ENCODE measurements around the gene POU2AF1.
A peak's percentile ranks its signal among the peaks of the same experiment; 100 is the strongest.

Gene POU2AF1

DNA sequence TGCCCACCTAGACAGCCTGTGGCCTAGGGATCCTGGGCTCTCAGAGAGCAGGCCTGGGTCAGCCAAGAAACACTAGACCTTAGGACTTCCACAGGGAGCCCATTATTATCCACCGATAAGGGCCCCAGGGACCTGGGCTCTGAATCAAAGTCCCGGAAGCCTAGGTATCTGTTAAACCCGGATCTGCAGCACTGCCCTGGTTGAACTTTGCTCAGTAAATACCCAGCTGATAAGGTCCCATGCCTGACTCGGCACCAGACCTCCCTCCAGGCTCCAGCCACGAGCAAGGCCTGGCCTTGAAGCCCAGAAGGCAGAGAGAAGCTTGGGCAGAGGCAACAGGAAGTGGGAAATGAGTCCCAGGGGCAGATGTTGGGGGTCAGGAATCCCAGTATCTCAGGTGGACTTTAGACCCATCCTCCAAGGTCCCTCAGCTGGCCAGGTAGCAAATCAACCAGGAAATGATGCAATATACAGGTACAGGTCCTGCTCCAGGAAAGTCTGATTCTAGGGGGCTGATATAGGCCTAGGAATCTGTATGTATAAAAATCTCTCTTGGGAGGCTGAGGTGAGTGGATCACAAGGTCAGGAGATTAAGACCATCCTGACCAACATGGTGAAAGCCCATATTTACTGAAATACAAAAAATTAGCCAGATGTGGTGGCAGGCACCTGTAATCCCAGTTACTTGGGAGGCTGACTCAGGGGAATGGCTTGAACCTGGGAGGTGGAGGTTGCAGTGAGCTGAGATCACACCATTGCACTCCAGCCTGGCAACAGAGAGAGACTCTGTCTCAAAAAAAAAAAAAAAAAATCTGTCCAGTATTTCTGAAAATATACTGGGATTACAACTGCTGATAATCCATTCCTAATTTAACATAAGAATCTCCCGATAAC, 18.7 kb downstream of the POU2AF1 start:
- DNase-seq, result peak; percentile 30

DNA sequence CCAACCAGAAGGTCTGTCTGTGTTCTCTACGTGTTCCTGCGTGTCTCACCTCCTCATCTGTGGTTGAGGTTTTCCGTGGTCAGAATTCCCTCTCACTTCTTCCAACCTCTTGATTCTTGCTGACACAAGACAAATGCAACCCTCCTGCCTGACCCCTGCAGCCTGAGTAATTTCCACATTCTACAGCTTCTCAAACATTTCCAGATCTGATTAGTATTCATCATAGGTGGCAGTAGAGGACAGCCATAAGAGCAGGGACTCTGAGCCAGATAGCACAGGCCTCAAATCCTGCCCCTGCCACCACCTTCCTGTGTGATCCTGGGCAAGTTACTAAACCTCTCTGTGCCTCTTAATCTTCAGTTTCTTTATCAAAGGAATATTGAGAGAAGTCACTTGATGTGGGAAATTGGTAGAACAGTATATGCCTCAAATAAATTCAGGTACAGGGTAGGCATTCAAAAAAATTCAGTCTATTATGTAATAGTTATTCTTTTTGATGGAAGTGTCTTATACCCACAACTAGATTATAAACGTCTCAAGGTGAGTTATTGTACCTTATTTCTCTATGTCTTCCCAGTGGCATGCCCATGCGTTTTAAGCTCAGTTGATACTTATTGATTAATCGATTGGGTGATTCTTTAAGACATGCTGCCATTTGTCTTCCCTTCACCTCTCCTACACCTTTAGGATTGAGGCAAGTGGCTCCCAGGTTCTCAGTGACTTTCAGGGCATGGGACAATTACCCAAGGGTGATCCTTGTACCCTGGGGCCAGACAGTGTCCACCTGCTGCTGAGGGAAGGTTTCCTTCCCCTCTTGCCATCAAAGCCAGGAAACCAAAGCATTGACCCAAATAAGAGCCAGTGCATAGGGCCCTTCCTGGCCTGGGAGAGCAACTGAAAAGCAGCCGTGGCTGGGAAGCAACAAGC, 19.6 kb downstream of the POU2AF1 start:
- DNase-seq, result no peak

GRCh38 chr11:111358038-111359001, 20.8 kb downstream of the POU2AF1 start:
- no peak for DNase-seq

DNA sequence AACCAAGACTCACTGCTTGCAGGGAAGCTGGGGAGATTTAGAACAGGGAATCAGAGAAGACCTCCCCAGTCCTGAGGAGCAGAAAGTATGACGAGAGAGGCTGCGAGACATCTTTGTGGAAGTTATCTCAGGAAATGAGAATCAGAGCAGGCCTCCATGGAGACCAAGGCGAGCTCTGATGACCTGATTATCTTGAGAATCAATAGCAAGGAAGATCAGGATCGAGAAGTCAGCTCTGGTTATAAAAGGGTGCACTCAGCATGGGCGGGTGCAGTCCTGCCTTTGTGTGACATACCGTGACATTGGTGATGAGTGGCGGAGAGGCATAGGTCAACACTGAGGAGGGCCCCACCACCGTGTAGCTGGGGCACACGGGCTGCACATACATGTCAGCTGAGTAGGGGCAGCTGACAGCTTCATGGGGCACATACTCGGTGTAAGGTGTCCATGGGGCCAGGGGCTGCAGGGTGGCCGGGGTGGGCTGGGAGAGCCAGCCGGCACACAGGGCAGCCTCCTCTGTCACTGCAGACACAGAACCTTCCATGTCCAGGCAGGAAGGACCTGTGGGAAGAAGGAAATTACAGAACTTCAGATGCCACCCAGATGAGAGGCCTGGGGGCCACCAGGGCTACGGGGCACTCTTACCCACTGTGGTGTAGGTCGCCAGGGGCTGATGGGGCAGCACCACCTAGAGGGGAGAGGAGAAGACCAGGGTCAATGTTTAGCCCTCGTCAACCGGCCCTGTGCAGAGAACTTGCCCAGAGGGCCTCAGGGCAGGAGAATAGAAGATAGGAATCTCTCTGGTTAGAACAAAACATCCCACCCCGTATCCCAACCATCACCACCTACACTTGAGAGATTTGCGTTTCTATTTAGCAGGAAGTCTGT, 21.7 kb downstream of the POU2AF1 start:
- no peak for DNase-seq

DNA sequence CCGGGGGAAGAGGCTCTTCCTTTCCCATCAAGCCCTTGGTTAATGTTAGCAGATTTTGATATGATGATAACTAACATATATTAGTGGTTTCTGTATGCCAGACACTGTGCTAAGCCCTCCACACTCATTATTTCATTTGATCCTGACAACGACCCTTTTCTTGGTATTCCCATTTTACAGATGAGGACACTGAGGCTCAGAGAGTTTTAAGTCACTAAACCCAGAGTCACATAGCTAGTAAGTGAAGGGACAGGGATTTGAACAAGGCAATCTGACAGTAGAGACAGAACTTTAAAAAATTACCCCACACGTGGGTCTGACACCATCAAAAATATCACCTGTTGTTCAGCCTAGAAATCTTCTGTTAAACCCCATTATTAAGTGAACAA, 22.4 kb downstream of the POU2AF1 start:
- DNase-seq, result no peak

- peak; percentile 91 for DNase-seq
These were observed 23.0 kb downstream of the POU2AF1 start for GRCh38 chr11:111355956-111356659.

DNA sequence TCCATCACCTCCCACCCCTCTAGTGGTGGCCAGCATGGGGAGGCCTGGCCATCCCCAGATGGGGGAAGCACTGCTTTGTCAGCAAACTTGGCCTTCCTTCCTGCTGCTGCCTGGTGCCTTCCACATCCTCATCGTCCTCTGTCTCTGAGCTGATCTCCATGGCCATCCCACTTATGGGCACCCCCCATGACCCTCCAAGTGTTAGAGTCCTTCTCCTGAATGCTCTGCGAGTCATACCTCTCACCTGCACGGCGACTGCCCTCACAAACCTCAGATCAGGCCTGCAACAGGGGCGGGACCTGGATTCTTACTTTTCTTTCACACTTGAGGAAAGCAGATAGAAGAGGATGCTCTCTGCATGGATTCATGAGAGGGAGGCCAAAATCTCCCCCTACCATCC, 24.0 kb downstream of the POU2AF1 start:
- DNase-seq, result no peak

GRCh38 chr11:111354601-111354891, 24.5 kb downstream of the POU2AF1 start:
- no peak for DNase-seq

- no peak for DNase-seq
These were observed 25.1 kb downstream of the POU2AF1 start for GRCh38 chr11:111353776-111354600.

GRCh38 chr11:111352935-111353710, 26.0 kb downstream of the POU2AF1 start:
- no peak for DNase-seq

DNA sequence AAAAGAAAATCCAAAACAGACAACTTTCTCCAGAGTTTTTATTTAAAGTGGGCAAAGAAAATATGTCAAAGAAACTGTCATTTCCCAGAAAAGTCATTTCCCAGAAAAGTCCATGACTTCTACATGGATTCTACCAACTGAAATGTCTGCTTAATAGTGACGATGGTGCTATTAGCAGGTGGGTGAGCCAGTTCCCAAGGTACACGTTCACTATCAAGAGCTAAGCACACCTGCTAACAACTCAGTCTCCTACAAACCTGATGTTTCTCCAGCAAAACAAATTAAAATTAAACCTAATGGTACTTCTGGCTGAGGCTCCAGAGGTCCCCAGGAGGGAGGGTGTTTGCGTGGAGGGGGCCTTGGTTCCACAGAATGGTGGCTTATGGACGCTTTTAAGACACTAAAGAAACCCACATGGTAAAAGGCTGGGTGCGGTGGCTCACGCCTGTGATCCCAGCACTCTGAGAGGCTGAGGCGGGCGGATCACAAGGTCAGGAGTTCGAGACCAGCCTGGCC, 26.8 kb downstream of the POU2AF1 start:
- DNase-seq, result no peak

DNA sequence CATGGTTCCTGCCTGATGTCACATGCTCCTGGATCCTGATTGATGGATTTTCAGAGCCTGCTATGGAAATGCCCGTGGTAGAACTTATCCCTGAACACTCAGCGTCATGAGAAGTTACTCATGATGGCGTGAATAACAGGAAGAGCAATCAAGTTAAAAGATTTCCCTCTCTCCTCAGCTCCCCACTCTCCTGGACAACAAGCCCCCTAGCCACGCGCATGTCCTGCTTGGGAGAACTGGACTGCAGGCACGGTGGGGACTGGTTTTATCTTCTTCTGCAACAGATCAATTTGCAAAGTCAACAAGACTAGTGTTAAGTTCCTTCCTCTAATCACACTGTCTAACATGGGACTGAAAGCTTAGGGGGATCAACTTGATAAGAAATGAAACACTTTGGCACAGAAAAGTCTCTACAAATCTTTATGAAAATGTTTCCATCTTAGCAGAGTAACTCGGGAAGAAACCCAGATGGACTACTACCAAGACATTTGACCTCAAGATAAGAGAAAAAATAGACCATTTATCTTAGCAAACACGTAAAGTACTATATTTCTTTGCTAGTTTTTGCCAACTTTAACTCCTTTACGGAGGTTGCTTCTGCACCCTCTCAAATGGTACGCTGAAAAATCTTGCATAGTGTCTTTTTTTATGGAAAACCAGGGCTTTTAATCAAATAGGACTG, 27.6 kb downstream of the POU2AF1 start:
- DNase-seq, result peak; percentile 40

DNA sequence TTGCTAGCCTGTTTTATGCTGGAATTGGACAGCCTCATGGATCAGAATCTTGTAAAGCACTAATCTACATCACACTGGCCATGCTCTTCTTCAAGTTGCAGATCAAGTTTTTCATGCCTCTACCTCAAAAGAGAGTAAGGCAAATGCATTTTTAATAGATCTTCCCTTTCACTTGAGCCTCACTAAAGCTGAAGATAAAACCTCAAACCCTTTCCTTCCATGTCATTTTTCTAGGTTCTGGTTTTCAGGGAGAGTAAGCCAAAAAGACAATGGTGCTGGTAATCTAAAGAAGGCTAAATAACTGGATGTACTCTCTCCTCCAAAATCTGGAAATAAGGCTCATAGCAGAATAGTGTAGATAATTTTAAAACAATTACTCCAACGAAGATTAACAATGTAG, 28.3 kb downstream of the POU2AF1 start:
- DNase-seq, result no peak

- peak; percentile 16 for DNase-seq
These were observed 29.8 kb downstream of the POU2AF1 start for GRCh38 chr11:111349191-111349695.

GRCh38 chr11:111348147-111348546, 30.9 kb downstream of the POU2AF1 start:
- no peak for DNase-seq

DNA sequence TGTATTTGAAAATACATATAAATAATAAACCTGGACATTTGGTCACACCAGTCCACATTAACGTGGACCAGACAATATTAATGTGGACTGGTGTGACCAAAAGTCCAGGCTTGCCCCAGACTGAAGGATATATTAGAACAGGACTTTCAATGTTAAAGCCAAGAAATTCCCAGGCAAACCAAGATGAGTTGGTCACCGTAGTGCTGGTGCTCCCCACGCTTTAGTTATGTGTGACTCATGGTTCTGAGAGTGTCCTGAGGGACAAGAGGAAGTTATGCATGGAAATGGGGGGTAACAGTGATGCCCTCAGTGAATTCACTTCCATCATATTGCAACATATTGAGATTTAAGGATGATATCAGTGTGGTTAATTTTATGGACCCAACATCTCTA, 31.4 kb downstream of the POU2AF1 start:
- DNase-seq, result no peak

DNA sequence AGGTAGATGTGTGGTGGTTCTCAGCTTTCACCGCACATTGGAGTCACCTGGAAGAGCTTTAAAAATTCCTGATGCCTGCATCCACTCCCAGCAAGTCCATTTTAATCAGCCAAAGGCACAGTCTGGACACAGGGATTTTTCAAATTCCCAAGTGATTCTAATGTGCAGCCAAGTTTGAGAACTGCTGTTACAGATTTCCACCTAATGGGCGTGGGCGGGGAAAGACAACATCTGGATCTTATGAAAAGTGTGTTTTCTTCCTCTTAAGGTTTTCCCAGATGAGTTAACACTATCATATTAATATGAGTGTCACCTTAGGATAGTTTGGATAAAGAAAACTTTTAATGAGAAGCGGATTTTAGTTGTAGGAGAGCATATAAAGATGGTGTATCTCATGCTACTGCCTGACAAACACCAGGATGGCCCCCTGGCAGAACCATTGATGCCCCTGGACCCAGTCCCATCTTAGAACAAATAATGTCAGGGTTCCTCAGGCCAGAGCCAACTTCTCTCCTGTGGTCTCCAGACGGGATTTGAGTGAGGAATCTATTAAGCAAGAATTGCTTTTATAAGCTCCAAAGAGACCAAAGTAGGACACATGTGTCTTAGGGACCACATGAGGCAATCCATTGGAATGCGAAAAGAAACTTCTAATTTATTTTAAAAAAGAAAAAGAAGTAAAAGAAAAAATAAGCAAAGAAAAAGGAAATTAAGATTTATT, 31.9 kb downstream of the POU2AF1 start:
- no peak for DNase-seq

- no peak for DNase-seq
These were observed 35.0 kb downstream of the POU2AF1 start for GRCh38 chr11:111344032-111344431.
